ENCODE results near the gene LTBP1.

DNA sequence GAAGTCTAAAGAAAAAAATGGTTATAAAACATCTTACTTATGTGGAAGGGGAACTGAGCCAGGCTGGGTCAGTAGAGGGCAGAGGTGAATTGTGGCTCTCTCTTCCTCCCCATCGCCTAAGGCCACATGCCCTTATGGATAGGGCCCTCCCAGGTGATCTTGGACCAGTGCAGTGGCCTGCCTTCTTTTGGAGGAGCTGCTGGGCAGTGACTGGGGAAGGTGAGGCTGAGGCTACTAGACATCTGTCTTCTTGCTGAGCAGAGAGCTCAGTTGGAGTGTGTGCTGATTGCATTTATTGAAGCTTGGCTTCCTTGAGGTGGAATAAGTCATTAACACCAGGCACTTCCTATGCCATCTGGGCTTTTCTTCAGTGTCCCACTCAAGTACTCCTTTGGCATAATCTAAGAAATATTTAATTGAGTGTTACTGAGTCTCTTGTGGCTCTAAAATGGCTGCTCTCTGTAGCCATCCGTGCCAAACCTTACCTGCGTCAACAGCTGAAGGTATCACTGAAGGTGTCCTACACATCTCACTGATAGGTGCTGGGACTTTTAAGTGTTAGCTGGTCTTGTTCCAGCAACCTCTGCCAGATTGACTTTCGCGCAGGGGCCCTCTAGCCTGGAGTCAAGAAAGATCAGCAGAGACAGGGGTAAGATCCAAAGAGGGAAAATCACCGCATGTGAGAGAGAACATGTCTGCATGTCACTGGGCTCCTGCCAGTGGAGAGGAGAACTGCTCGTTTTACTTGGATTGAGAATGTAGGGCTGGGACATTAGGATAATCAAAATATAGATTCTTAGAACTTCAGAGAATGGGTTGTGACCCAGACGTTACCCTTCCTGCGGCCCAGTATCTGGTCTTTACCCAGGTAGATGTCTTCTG, 256.1 kb downstream of the LTBP1 start:
- TF ChIP-seq, protein P1, sequence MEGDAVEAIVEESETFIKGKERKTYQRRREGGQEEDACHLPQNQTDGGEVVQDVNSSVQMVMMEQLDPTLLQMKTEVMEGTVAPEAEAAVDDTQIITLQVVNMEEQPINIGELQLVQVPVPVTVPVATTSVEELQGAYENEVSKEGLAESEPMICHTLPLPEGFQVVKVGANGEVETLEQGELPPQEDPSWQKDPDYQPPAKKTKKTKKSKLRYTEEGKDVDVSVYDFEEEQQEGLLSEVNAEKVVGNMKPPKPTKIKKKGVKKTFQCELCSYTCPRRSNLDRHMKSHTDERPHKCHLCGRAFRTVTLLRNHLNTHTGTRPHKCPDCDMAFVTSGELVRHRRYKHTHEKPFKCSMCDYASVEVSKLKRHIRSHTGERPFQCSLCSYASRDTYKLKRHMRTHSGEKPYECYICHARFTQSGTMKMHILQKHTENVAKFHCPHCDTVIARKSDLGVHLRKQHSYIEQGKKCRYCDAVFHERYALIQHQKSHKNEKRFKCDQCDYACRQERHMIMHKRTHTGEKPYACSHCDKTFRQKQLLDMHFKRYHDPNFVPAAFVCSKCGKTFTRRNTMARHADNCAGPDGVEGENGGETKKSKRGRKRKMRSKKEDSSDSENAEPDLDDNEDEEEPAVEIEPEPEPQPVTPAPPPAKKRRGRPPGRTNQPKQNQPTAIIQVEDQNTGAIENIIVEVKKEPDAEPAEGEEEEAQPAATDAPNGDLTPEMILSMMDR (IDR thresholded peaks at IDR 0.05; ENCODE audit: poor library complexity), result no peak
- no peak for TF ChIP-seq EZH2 (IDR thresholded peaks at IDR 0.05; ENCODE audit: borderline replicate concordance)

All from hepatocyte (in vitro differentiated cells).